AG09309 (cell line): ENCODE results near the gene TPRA1.

Experiments
- DNase-seq: peaks from one replicate; pipeline ENCODE4 v3.0.0-alpha.2; 2010; ENCODE audit warnings: low read depth
- H3K4me3 ChIP-seq: 2 replicates; pipeline ENCODE4 v1.5.1; 2011; ENCODE audit warnings: mild to moderate bottlenecking, low read depth, low read length, moderate library complexity; ENCODE audit not compliant: control insufficient read depth
- CTCF ChIP-seq: IDR thresholded peaks from 2 replicates; pipeline ENCODE4 v1.5.1; 2011; ENCODE audit warnings: mild to moderate bottlenecking, low read depth, low read length, inconsistent platforms; ENCODE audit not compliant: insufficient read depth, control insufficient read depth; ENCODE audit errors: missing control alignments

Gene TPRA1

GRCh38 chr3:127539366-127540060 is 51.0 kb downstream of the TPRA1 start:
- DNase-seq = no peak
- TF ChIP-seq CTCF = no peak
- H3K4me3 ChIP-seq = no peak overlapping the region

- no peak for TF ChIP-seq CTCF
- no peak for DNase-seq
- no peak overlapping the region for H3K4me3 ChIP-seq
These were observed 52.0 kb downstream of the TPRA1 start for GRCh38 chr3:127538569-127538968.

- TF ChIP-seq CTCF = no peak
- no peak for DNase-seq
These were observed 53.4 kb downstream of the TPRA1 start for GRCh38 chr3:127536830-127537812.

GRCh38 chr3:127535901-127536829 is 54.4 kb downstream of the TPRA1 start:
- no peak overlapping the region for H3K4me3 ChIP-seq
- no peak for TF ChIP-seq CTCF
- DNase-seq = no peak

More at GRCh38 chr3:127536830-127537812, 53.4 kb downstream of the TPRA1 start:
- H3K4me3 ChIP-seq = no peak overlapping the region

GRCh38 chr3:127535106-127535785 is 55.3 kb downstream of the TPRA1 start:
- H3K4me3 ChIP-seq = no peak overlapping the region
- no peak for DNase-seq
- TF ChIP-seq CTCF = no peak

GRCh38 chr3:127534564-127534963 is 56.0 kb downstream of the TPRA1 start:
- H3K4me3 ChIP-seq = no peak overlapping the region
- TF ChIP-seq CTCF = no peak
- DNase-seq = no peak
